Stimulated activated CD8-positive, alpha-beta memory T cell treated with anti-CD3 and anti-CD28 coated beads, Interleukin-12 subunit alpha, Interleukin-12 subunit beta, amount 100 ng/mL, for 1 hour (primary cell): ENCODE measurements around the gene SRSF3.
"Not testable (repeated sequence)": the region's sequence is repeated elsewhere in the genome, so short reads cannot be mapped to it uniquely, and the experiment has no call there.

Experiments used
- DNase-seq: peaks from one replicate; pipeline ENCODE4 v3.0.0-alpha.2; 2020; ENCODE audit warnings: low read depth

The SRSF3 gene

GRCh38 chr6:36576578-36576977 is 17.6 kb upstream of the SRSF3 start:
- no peak for DNase-seq

- DNase-seq: no peak
These were observed 16.9 kb upstream of the SRSF3 start for GRCh38 chr6:36577301-36577700.

- no peak for DNase-seq
These were observed 16.1 kb upstream of the SRSF3 start for GRCh38 chr6:36578030-36578429.

- DNase-seq: no peak
These were observed 15.7 kb upstream of the SRSF3 start for GRCh38 chr6:36578431-36578830.

GRCh38 chr6:36580184-36580526 is 14.0 kb upstream of the SRSF3 start:
- no peak for DNase-seq

GRCh38 chr6:36581716-36582115 is 12.4 kb upstream of the SRSF3 start:
- DNase-seq: no peak

- no peak for DNase-seq
These were observed 7.6 kb upstream of the SRSF3 start for GRCh38 chr6:36586606-36587005.

GRCh38 chr6:36589025-36589400 is 5.1 kb upstream of the SRSF3 start:
- not testable (repeated sequence) for DNase-seq

GRCh38 chr6:36590237-36590636 is 3.9 kb upstream of the SRSF3 start:
- no peak for DNase-seq

- no peak for DNase-seq
These were observed 1.9 kb upstream of the SRSF3 start for GRCh38 chr6:36592221-36592655.

GRCh38 chr6:36593569-36594028 is 563 bp upstream of the SRSF3 start:
- no peak for DNase-seq

GRCh38 chr6:36594816-36595643 is 868 bp downstream of the SRSF3 start:
- DNase-seq: no peak

- DNase-seq: no peak
These were observed 2.2 kb downstream of the SRSF3 start for GRCh38 chr6:36596356-36596755.

GRCh38 chr6:36597775-36598174 is 3.6 kb downstream of the SRSF3 start:
- DNase-seq: no peak

GRCh38 chr6:36598326-36598725 is 4.2 kb downstream of the SRSF3 start:
- DNase-seq: no peak

GRCh38 chr6:36598739-36599318 is 4.7 kb downstream of the SRSF3 start:
- DNase-seq: no peak

- no peak for DNase-seq
These were observed 5.6 kb downstream of the SRSF3 start for GRCh38 chr6:36599791-36600209.

- no peak for DNase-seq
These were observed 6.5 kb downstream of the SRSF3 start for GRCh38 chr6:36600564-36601146.

- not testable (repeated sequence) for DNase-seq
These were observed 7.7 kb downstream of the SRSF3 start for GRCh38 chr6:36601818-36602217.

- DNase-seq: no peak
These were observed 9.3 kb downstream of the SRSF3 start for GRCh38 chr6:36603222-36604089.

- DNase-seq: no peak
These were observed 10.2 kb downstream of the SRSF3 start for GRCh38 chr6:36604090-36605060.
